Measurements from ENCODE around the gene KRT36. TPM values are rescaled to one million over a fixed set of nuclear protein-coding genes. Genes with fewer than 3 reads are reported as not detected.
A peak's percentile ranks its signal among the peaks of the same experiment; 100 is the strongest.

KRT36 gene
- total and polyA plus RNA-seq, 2 donors (not counting 3 experiments of a cell fraction or from before 2014, with no cell fraction given): 0.04 TPM; not detected in 1

DNA sequence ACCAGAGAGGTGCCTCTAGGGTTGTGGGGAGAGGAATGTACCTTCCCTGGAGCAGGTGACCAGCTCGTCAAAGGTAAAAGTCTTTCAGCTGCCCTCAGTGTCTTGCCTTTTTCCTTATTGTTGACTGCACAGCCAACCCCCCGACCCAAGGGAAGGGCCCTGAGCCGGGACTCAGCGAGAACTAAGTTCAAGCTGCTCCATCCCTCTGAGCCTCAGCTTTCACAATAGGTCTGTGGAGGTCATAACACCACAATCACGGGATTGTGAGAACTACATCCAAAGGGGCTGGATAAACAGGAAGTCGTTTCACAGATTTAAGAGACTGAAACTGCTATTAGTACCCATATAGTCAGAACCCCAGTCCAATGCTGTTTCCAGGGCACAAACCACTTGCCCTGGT lies 2.6 kb upstream of the KRT36 start:
- Histone ChIP-seq H3K36me3 (ENCODE audit: control insufficient read depth in 2 of 2, extremely low read depth in 1 of 2, insufficient read depth in 2 of 2, low read length in 2 of 2) (no peaks in the 10 kb centered on the region), H4K20me1 (replicated peaks; ENCODE audit: control insufficient read depth, extremely low read depth, insufficient read depth, low read length) (no peaks in the 10 kb centered on the region), H3K9ac (replicated peaks; ENCODE audit: extremely low read depth, insufficient read depth, low read length) (no peak overlapping the region), H3K4me1 (ENCODE audit: control insufficient read depth, extremely low read depth, insufficient read depth, low read length) (peaks cover 24% of the 10 kb centered on the region), H3K9me3 (replicated peaks; ENCODE audit: control insufficient read depth, insufficient read depth, low read length) (no peaks in the 10 kb centered on the region), H2AFZ (ENCODE audit: low read depth, low read length) (peak overlapping the region; percentile 61), H3K9me1 (replicated peaks; ENCODE audit: control insufficient read depth, extremely low read depth, insufficient read depth, low read length) (no peaks in the 10 kb centered on the region), H3K27me3 (ENCODE audit: control insufficient read depth in 2 of 2, insufficient read depth in 2 of 2, low read length in 2 of 2) (no peaks in the 10 kb centered on the region), H3K4me3 (replicated peaks in 1 of 3; ENCODE audit: insufficient read depth in 1 of 3, low read depth in 1 of 3, low read length in 3 of 3) (no peak overlapping the region), H3K27ac (ENCODE audit: insufficient read depth, low read depth, low read length) (no peak overlapping the region), H3K4me2 (ENCODE audit: insufficient read depth, low read length) (no peak overlapping the region), H3K79me2 (ENCODE audit: control insufficient read depth, insufficient read depth, low read length) (no peaks in the 10 kb centered on the region)
- TF ChIP-seq FOS (IDR thresholded peaks at IDR 0.05; ENCODE audit: borderline replicate concordance, insufficient read depth, low read length) (no peak), MYC (IDR thresholded peaks at IDR 0.05; ENCODE audit: low read depth, low read length) (no peak), GATA2 (IDR thresholded peaks at IDR 0.05; ENCODE audit: insufficient read depth, insufficient read length, low read depth, low read length) (no peak), EZH2 (IDR thresholded peaks at IDR 0.05; ENCODE audit: borderline replicate concordance, low read depth, low read length, severe bottlenecking) (no peak), POLR2AphosphoS5 (IDR thresholded peaks at IDR 0.05; ENCODE audit: insufficient read depth, low read depth, low read length) (no peak), POLR2A (IDR thresholded peaks at IDR 0.05; ENCODE audit: low read depth, low read length) (no peak)
- TF ChIP-seq, protein P1, sequence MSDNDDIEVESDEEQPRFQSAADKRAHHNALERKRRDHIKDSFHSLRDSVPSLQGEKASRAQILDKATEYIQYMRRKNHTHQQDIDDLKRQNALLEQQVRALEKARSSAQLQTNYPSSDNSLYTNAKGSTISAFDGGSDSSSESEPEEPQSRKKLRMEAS (IDR thresholded peaks at IDR 0.05; ENCODE audit: insufficient read depth, insufficient read length): no peak
- dilution Hi-C loops (cut with MboI; ENCODE audit: extremely low pct_ligation_motif_present, low sequenced_read_pairs) (no loop called here), intact Hi-C loops (cut with micrococcal nuclease) (loop anchor here (10.0 kb wide), 2 partner anchors 88 to 688 kb away; no protein-coding TSS in a partner anchor)
- CTCF ChIA-PET: interaction anchor here (0.5 to 22.3 kb wide), 9 partner anchors 12 to 673 kb away, joined by 3 to 350 read pairs (median 4); partner anchors contain the start of gene KRT13
- no TSS peak for BruUV-seq (replicated peaks)
- FAIRE-seq (no peak), DNase-seq (ENCODE audit: low read depth, low spot score) (no peak)
- POLR2A ChIA-PET: interaction anchor here (1.1 kb wide), 1 partner anchor 196 kb away, joined by 3 read pairs; the partner anchor contains the start of gene EIF1

DNA sequence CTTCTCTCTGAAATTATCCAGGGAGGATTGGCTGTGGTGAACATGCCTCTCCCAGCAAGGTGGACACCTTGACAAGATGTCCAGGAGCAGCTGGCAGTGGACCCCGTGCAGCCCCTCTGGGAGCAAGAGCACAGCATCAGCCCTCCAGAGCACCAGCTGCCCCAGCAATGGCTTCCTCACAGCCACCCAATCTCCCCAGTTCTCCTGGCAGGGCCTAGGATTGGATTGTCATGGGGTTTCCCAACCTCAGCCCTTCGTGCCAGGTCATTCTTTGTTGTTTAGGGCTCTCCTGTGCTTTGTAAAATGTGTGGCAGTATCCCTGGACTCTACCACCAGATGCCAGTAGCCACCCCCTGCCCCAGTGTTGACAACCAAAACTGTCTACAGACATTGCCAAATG lies 1.8 kb upstream of the KRT36 start:
- H3K27ac ChIP-seq (ENCODE audit: insufficient read depth, low read depth, low read length): no peak overlapping the region
- H3K9me3 ChIP-seq (replicated peaks; ENCODE audit: control insufficient read depth, insufficient read depth, low read length): no peaks in the 10 kb centered on the region
- peaks cover 20% of the 10 kb centered on the region for H3K4me1 ChIP-seq (ENCODE audit: control insufficient read depth, extremely low read depth, insufficient read depth, low read length)
- BruUV-seq (replicated peaks): no TSS peak
- H3K4me2 ChIP-seq (ENCODE audit: insufficient read depth, low read length): no peak overlapping the region
- DNase-seq (ENCODE audit: low read depth, low spot score) (no peak), FAIRE-seq (no peak)
- no peak overlapping the region for H3K4me3 ChIP-seq (replicated peaks in 1 of 3; ENCODE audit: insufficient read depth in 1 of 3, low read depth in 1 of 3, low read length in 3 of 3)
- no peak overlapping the region for H2AFZ ChIP-seq (ENCODE audit: low read depth, low read length)
- H3K9ac ChIP-seq (replicated peaks; ENCODE audit: extremely low read depth, insufficient read depth, low read length): no peak overlapping the region
- H4K20me1 ChIP-seq (replicated peaks; ENCODE audit: control insufficient read depth, extremely low read depth, insufficient read depth, low read length): no peaks in the 10 kb centered on the region
- intact Hi-C loops (cut with micrococcal nuclease): loop anchor here (10.0 kb wide), 2 partner anchors 87 to 687 kb away; no protein-coding TSS in a partner anchor
- ChIA-PET CTCF (interaction anchor here (1.5 to 22.3 kb wide), 4 partner anchors 13 to 172 kb away, joined by 3 to 350 read pairs (median 34); partner anchors contain the start of gene KRT13), POLR2A (interaction anchor here (0.5 kb wide), 1 partner anchor 35 kb away, joined by 3 read pairs; no protein-coding TSS in a partner anchor)
- H3K27me3 ChIP-seq (ENCODE audit: control insufficient read depth in 2 of 2, insufficient read depth in 2 of 2, low read length in 2 of 2): no peaks in the 10 kb centered on the region
- no peaks in the 10 kb centered on the region for H3K79me2 ChIP-seq (ENCODE audit: control insufficient read depth, insufficient read depth, low read length)
- dilution Hi-C loops (cut with MboI; ENCODE audit: extremely low pct_ligation_motif_present, low sequenced_read_pairs): no loop called here
- H3K9me1 ChIP-seq (replicated peaks; ENCODE audit: control insufficient read depth, extremely low read depth, insufficient read depth, low read length): no peaks in the 10 kb centered on the region
- no peaks in the 10 kb centered on the region for H3K36me3 ChIP-seq (ENCODE audit: control insufficient read depth in 2 of 2, extremely low read depth in 1 of 2, insufficient read depth in 2 of 2, low read length in 2 of 2)
- TF ChIP-seq POLR2AphosphoS5 (IDR thresholded peaks at IDR 0.05; ENCODE audit: insufficient read depth, low read depth, low read length) (no peak), EZH2 (IDR thresholded peaks at IDR 0.05; ENCODE audit: borderline replicate concordance, low read depth, low read length, severe bottlenecking) (no peak), FOS (IDR thresholded peaks at IDR 0.05; ENCODE audit: borderline replicate concordance, insufficient read depth, low read length) (no peak), MYC (IDR thresholded peaks at IDR 0.05; ENCODE audit: low read depth, low read length) (no peak), POLR2A (IDR thresholded peaks at IDR 0.05; ENCODE audit: low read depth, low read length) (no peak), JUN (IDR thresholded peaks at IDR 0.05; ENCODE audit: borderline replicate concordance, insufficient read depth, insufficient read length, low read depth) (no peak), GATA2 (IDR thresholded peaks at IDR 0.05; ENCODE audit: insufficient read depth, insufficient read length, low read depth, low read length) (no peak)
- TF ChIP-seq, protein P2, sequence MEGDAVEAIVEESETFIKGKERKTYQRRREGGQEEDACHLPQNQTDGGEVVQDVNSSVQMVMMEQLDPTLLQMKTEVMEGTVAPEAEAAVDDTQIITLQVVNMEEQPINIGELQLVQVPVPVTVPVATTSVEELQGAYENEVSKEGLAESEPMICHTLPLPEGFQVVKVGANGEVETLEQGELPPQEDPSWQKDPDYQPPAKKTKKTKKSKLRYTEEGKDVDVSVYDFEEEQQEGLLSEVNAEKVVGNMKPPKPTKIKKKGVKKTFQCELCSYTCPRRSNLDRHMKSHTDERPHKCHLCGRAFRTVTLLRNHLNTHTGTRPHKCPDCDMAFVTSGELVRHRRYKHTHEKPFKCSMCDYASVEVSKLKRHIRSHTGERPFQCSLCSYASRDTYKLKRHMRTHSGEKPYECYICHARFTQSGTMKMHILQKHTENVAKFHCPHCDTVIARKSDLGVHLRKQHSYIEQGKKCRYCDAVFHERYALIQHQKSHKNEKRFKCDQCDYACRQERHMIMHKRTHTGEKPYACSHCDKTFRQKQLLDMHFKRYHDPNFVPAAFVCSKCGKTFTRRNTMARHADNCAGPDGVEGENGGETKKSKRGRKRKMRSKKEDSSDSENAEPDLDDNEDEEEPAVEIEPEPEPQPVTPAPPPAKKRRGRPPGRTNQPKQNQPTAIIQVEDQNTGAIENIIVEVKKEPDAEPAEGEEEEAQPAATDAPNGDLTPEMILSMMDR (IDR thresholded peaks at IDR 0.05; ENCODE audit: extremely low read depth in 1 of 2, insufficient read depth in 1 of 2, low read depth in 1 of 2, low read length in 2 of 2): no peak
- TF ChIP-seq, protein P1 (IDR thresholded peaks at IDR 0.05; ENCODE audit: insufficient read depth, insufficient read length): no peak

Measured in endothelial cell of umbilical vein (primary cell).